ENCODE data around the gene GRIP1. TPM values are rescaled to one million over a fixed set of nuclear protein-coding genes. Genes with fewer than 3 reads are reported as not detected.

The GRIP1 gene
- total RNA-seq, 2 donors from 2014 or later = 0.28 TPM; not detected in 1

GRCh38 chr12:66699738-66700482, 21.0 kb upstream of the GRIP1 start:
- Histone ChIP-seq H3K36me3 (no peaks in the 10 kb centered on the region), H3K4me3 (no peak overlapping the region), H3K27ac (no peak overlapping the region), H3K9me3 (no peaks in the 10 kb centered on the region), H3K27me3 (replicated peaks; ENCODE audit: insufficient read depth) (no peaks in the 10 kb centered on the region), H3K4me1 (ENCODE audit: control insufficient read depth in 1 of 2, low read depth in 2 of 2) (no peaks in the 10 kb centered on the region)
- DNase-seq (ENCODE audit: low spot score) (no peak), ATAC-seq (ENCODE audit: insufficient number of reproducible peaks, low FRiP score, low read depth) (no peak)
- TF ChIP-seq CTCF (IDR thresholded peaks at IDR 0.05) = no peak

- no peaks in the 10 kb centered on the region for H3K4me1 ChIP-seq (ENCODE audit: control insufficient read depth in 1 of 2, low read depth in 2 of 2)
- TF ChIP-seq CTCF (IDR thresholded peaks at IDR 0.05) = no peak
- no peaks in the 10 kb centered on the region for H3K9me3 ChIP-seq
- H3K27me3 ChIP-seq (replicated peaks; ENCODE audit: insufficient read depth) = no peaks in the 10 kb centered on the region
- H3K36me3 ChIP-seq = no peaks in the 10 kb centered on the region
- H3K27ac ChIP-seq = no peak overlapping the region
- ATAC-seq (ENCODE audit: insufficient number of reproducible peaks, low FRiP score, low read depth) (no peak), DNase-seq (ENCODE audit: low spot score) (no peak)
- no peak overlapping the region for H3K4me3 ChIP-seq
These were observed 19.7 kb upstream of the GRIP1 start for GRCh38 chr12:66698558-66698957.

- ATAC-seq (ENCODE audit: insufficient number of reproducible peaks, low FRiP score, low read depth) = no peak
- no peak for TF ChIP-seq CTCF (IDR thresholded peaks at IDR 0.05)
- Histone ChIP-seq H3K27ac (no peak overlapping the region), H3K9me3 (no peaks in the 10 kb centered on the region), H3K4me3 (no peak overlapping the region), H3K27me3 (replicated peaks; ENCODE audit: insufficient read depth) (no peaks in the 10 kb centered on the region), H3K4me1 (ENCODE audit: control insufficient read depth in 1 of 2, low read depth in 2 of 2) (no peaks in the 10 kb centered on the region), H3K36me3 (no peaks in the 10 kb centered on the region)
- DNase-seq (ENCODE audit: low spot score) = no peak
These were observed 18.5 kb upstream of the GRIP1 start for GRCh38 chr12:66697404-66697803.

- H3K36me3 ChIP-seq = no peaks in the 10 kb centered on the region
- H3K9me3 ChIP-seq = no peaks in the 10 kb centered on the region
- no peak for DNase-seq (ENCODE audit: low spot score)
- no peak for TF ChIP-seq CTCF (IDR thresholded peaks at IDR 0.05)
- no peaks in the 10 kb centered on the region for H3K4me1 ChIP-seq (ENCODE audit: control insufficient read depth in 1 of 2, low read depth in 2 of 2)
- H3K27me3 ChIP-seq (replicated peaks; ENCODE audit: insufficient read depth) = no peaks in the 10 kb centered on the region
- no peak for ATAC-seq (ENCODE audit: insufficient number of reproducible peaks, low FRiP score, low read depth)
- no peak overlapping the region for H3K27ac ChIP-seq
- H3K4me3 ChIP-seq = no peak overlapping the region
These were observed 16.1 kb upstream of the GRIP1 start for GRCh38 chr12:66694666-66695613.

GRCh38 chr12:66693901-66694513, 15.1 kb upstream of the GRIP1 start:
- ATAC-seq (ENCODE audit: insufficient number of reproducible peaks, low FRiP score, low read depth) = no peak
- H3K27ac ChIP-seq = no peak overlapping the region

More at GRCh38 chr12:66693901-66694513, 15.1 kb upstream of the GRIP1 start:
- Histone ChIP-seq H3K9me3 (no peaks in the 10 kb centered on the region), H3K36me3 (no peaks in the 10 kb centered on the region), H3K4me3 (no peak overlapping the region), H3K4me1 (ENCODE audit: control insufficient read depth in 1 of 2, low read depth in 2 of 2) (no peaks in the 10 kb centered on the region), H3K27me3 (replicated peaks; ENCODE audit: insufficient read depth) (no peaks in the 10 kb centered on the region)
- TF ChIP-seq CTCF (IDR thresholded peaks at IDR 0.05) = peak; percentile 37
- peak; percentile 4 for DNase-seq (ENCODE audit: low spot score)

Measured in thoracic aorta (tissue), 2 donors.